SK-N-SH (cell line): ENCODE measurements around the gene GCSAML. TPM values are rescaled to one million over a fixed set of nuclear protein-coding genes. Genes with fewer than 3 reads are reported as not detected.

ENCODE experiments used
- CTCF ChIA-PET: fragments of 300-600, 350-600 bp; formaldehyde crosslinking; extraction: SDS; loops from one replicate; lab custom pipeline; 2021; lab: Yijun Ruan, JAX
- POLR2A ChIA-PET: fragments of 350-600 bp; sonication (Branson Sonifier 250); formaldehyde crosslinking; extraction: SDS; loops from one replicate; lab custom pipeline; 2020; ENCODE audit warnings: antibody characterized with exemption, inconsistent platforms; lab: Yijun Ruan, JAX
- DNase-seq: peaks from one replicate; pipeline ENCODE4 v3.0.0; 2012
- H2AFZ ChIP-seq: fragments of 200-600 bp; sonication (generic); 2 replicates; pipeline ENCODE4 v1.8.1; 2016; ENCODE audit warnings: antibody characterized with exemption, mild to moderate bottlenecking, low read depth
- H3F3A ChIP-seq: fragments of 200-600 bp; sonication (generic); replicated peaks from 2 replicates; pipeline ENCODE3; 2016; ENCODE audit warnings: antibody characterized with exemption, mild to moderate bottlenecking; ENCODE audit not compliant: insufficient read depth
- H3K27ac ChIP-seq, 2 experiments: fragments of 200-500 bp in 1 of 2; fragments of 200-600 bp in 1 of 2; sonication (Bioruptor generic) in 1 of 2; sonication (generic), shearing (Covaris generic) in 1 of 2; 2 replicates each; pipeline versions ENCODE4 v1.5.1 to v1.6.1; 2014 to 2016; ENCODE audit warnings: low read depth in 2 of 2, inconsistent platforms in 1 of 2, low read length in 1 of 2, mild to moderate bottlenecking in 1 of 2, mixed read lengths in 1 of 2
- H3K27me3 ChIP-seq: fragments of 200-600 bp; sonication (generic), shearing (Covaris generic); 2 replicates; pipeline ENCODE4 v1.6.1; 2016; ENCODE audit warnings: mixed run types; ENCODE audit not compliant: insufficient read depth
- H3K36me3 ChIP-seq, 2 experiments: fragments of 200-500 bp in 1 of 2; fragments of 200-600 bp in 1 of 2; sonication (Bioruptor generic) in 1 of 2; sonication (generic) in 1 of 2; replicated peaks in 1 of 2; 2 replicates each; pipeline versions ENCODE3 to v1.5.1; 2014 to 2016; ENCODE audit warnings: low read length in 1 of 2, mild to moderate bottlenecking in 1 of 2; ENCODE audit not compliant: insufficient read depth in 2 of 2, control insufficient read depth in 1 of 2
- H3K4me1 ChIP-seq, 2 experiments: fragments of 200-500 bp in 1 of 2; fragments of 200-600 bp in 1 of 2; sonication (Bioruptor generic) in 1 of 2; sonication (generic), shearing (Covaris generic) in 1 of 2; 2 replicates each; pipeline versions ENCODE4 v1.5.1 to v1.6.1; 2014 to 2016; ENCODE audit warnings: low read depth in 1 of 2, low read length in 1 of 2, mixed run types in 1 of 2; ENCODE audit not compliant: insufficient read depth in 2 of 2, control insufficient read depth in 1 of 2
- H3K4me2 ChIP-seq: fragments of 200-600 bp; sonication (generic), shearing (Covaris generic); 2 replicates; pipeline ENCODE4 v1.6.1; 2017; ENCODE audit warnings: mixed run types
- H3K4me3 ChIP-seq, 2 experiments: fragments of 200-500 bp in 1 of 2; fragments of 200-600 bp in 1 of 2; sonication (Bioruptor generic) in 1 of 2; sonication (generic), shearing (Covaris generic) in 1 of 2; 2 replicates each; pipeline versions ENCODE4 v1.5.1 to v1.8.1; 2014 to 2016; ENCODE audit warnings: low read depth in 2 of 2, inconsistent platforms in 1 of 2, low read length in 1 of 2, mild to moderate bottlenecking in 1 of 2, mixed read lengths in 1 of 2, moderate library complexity in 1 of 2
- H3K79me2 ChIP-seq: fragments of 200-600 bp; sonication (generic); 2 replicates; pipeline ENCODE4 v1.8.1; 2017; ENCODE audit warnings: mild to moderate bottlenecking; ENCODE audit not compliant: insufficient read depth
- H3K9ac ChIP-seq: fragments of 200-600 bp; sonication (generic); 2 replicates; pipeline ENCODE4 v1.6.1; 2017; ENCODE audit warnings: mixed run types
- H3K9me2 ChIP-seq: fragments of 200-600 bp; sonication (generic); 2 replicates; pipeline ENCODE4 v1.6.1; 2017; ENCODE audit warnings: mixed run types
- H3K9me3 ChIP-seq: fragments of 200-600 bp; sonication (generic); 2 replicates; pipeline ENCODE4 v1.6.1; 2017; ENCODE audit warnings: mixed run types, mild to moderate bottlenecking, moderate library complexity
- H4K20me1 ChIP-seq: fragments of 200-600 bp; sonication (generic); 2 replicates; pipeline ENCODE4 v1.6.1; 2017; ENCODE audit warnings: mild to moderate bottlenecking, mixed run types; ENCODE audit not compliant: insufficient read depth
- GATA2 ChIP-seq: sonication (generic); formaldehyde crosslinking; IDR thresholded peaks from 2 replicates; pipeline ENCODE4 v1.5.0; 2020; ENCODE audit warnings: mild to moderate bottlenecking, missing genetic modification reagents
- PBX3 ChIP-seq: IDR thresholded peaks from 2 replicates; pipeline ENCODE4; 2012
- REST ChIP-seq: IDR thresholded peaks from 2 replicates; pipeline ENCODE4 v1.6.1; 2012; ENCODE audit warnings: mild to moderate bottlenecking, low read depth, low read length, moderate library complexity
- WGBS: methylation state at CpG from one replicate; pipeline ENCODE4 v1.1.6; 2017; ENCODE audit warnings: low lambda C conversion rate; 5-methylcytosine and 5-hydroxymethylcytosine counted together
- polyA plus RNA-seq, 3 experiments: library from polyadenylated mRNA; depleted of rRNA; stranded (reverse); fragments of >200 nt; gene quantifications; 2 replicates each; pipeline ENCODE4 v1.2.3, GENCODE V29; 2012
- TF ChIP-seq, protein P1 (sequence below): IDR thresholded peaks from 2 replicates; pipeline ENCODE4 v1.4.0; 2012; ENCODE audit warnings: low read depth, borderline replicate concordance
- TF ChIP-seq, protein P2 (sequence below): IDR thresholded peaks from 2 replicates; pipeline ENCODE4 v1.4.0; 2012; ENCODE audit warnings: low read depth
- TF ChIP-seq, protein P3 (sequence below): fragments of 200-600 bp; sonication (generic); IDR thresholded peaks from 2 replicates; pipeline ENCODE4 v1.6.1; 2017; ENCODE audit warnings: antibody characterized with exemption, mild to moderate bottlenecking, moderate library complexity
- TF ChIP-seq, protein P4 (sequence below): fragments of 150-350 bp; IDR thresholded peaks from 2 replicates; pipeline ENCODE4 v1.6.1; 2017; ENCODE audit warnings: antibody characterized with exemption, low read length, low read depth, borderline replicate concordance

The GCSAML gene
- polyA plus RNA-seq, 1 of the 3 experiments (the other 2 are of a cell fraction): not detected

DNA sequence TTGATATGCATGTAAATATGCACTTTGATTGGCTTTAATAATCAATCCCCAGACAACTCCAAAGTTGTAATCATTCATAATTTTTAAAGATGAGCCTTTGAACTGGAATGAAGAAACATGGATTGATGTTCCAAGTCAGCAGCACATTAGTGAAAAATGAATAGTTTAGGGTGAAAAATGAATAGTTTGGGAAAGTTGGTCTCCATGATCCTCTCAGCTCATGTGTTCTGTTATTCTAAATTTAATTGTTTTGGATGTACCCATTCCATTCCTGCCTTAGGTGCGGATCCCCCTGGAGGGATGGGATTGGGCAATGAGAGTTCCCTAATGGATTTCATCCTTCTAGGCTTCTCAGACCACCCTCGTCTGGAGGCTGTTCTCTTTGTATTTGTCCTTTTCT is 56.4 kb downstream of the GCSAML start, which contains the start of gene OR2G3:
Gene OR2G3 (plus strand): TSS at position 301 of the 400 bp plus-strand sequence. CDS start 0 bp downstream, at position 301.
- Histone ChIP-seq H3K27ac (no peak within 1 kb of the TSS), H4K20me1 (no peaks in the 10 kb centered on the region), H3F3A (no peaks in the 10 kb centered on the region)
- no peak for TF ChIP-seq REST
- TF ChIP-seq, protein P1, sequence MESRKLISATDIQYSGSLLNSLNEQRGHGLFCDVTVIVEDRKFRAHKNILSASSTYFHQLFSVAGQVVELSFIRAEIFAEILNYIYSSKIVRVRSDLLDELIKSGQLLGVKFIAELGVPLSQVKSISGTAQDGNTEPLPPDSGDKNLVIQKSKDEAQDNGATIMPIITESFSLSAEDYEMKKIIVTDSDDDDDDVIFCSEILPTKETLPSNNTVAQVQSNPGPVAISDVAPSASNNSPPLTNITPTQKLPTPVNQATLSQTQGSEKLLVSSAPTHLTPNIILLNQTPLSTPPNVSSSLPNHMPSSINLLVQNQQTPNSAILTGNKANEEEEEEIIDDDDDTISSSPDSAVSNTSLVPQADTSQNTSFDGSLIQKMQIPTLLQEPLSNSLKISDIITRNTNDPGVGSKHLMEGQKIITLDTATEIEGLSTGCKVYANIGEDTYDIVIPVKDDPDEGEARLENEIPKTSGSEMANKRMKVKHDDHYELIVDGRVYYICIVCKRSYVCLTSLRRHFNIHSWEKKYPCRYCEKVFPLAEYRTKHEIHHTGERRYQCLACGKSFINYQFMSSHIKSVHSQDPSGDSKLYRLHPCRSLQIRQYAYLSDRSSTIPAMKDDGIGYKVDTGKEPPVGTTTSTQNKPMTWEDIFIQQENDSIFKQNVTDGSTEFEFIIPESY: no peak
- TF ChIP-seq, protein P2, sequence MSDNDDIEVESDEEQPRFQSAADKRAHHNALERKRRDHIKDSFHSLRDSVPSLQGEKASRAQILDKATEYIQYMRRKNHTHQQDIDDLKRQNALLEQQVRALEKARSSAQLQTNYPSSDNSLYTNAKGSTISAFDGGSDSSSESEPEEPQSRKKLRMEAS: no peak
- TF ChIP-seq GATA2 (CRISPR knock-in tag): no peak
- TF ChIP-seq, protein P3, sequence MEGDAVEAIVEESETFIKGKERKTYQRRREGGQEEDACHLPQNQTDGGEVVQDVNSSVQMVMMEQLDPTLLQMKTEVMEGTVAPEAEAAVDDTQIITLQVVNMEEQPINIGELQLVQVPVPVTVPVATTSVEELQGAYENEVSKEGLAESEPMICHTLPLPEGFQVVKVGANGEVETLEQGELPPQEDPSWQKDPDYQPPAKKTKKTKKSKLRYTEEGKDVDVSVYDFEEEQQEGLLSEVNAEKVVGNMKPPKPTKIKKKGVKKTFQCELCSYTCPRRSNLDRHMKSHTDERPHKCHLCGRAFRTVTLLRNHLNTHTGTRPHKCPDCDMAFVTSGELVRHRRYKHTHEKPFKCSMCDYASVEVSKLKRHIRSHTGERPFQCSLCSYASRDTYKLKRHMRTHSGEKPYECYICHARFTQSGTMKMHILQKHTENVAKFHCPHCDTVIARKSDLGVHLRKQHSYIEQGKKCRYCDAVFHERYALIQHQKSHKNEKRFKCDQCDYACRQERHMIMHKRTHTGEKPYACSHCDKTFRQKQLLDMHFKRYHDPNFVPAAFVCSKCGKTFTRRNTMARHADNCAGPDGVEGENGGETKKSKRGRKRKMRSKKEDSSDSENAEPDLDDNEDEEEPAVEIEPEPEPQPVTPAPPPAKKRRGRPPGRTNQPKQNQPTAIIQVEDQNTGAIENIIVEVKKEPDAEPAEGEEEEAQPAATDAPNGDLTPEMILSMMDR: no peak
- TF ChIP-seq PBX3: no peak
- TF ChIP-seq, protein P4, sequence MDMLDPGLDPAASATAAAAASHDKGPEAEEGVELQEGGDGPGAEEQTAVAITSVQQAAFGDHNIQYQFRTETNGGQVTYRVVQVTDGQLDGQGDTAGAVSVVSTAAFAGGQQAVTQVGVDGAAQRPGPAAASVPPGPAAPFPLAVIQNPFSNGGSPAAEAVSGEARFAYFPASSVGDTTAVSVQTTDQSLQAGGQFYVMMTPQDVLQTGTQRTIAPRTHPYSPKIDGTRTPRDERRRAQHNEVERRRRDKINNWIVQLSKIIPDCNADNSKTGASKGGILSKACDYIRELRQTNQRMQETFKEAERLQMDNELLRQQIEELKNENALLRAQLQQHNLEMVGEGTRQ: no peak
- TF ChIP-seq, all 33 proteins: peak for 0
- no peak within 1 kb of the TSS for H3K9ac ChIP-seq
- POLR2A ChIA-PET: no interaction called here
- H3K9me3 ChIP-seq: no peaks in the 10 kb centered on the region
- H3K4me1 ChIP-seq: no peaks in the 10 kb centered on the region
- no peaks in the 10 kb centered on the region for H3K36me3 ChIP-seq
- H3K9me2 ChIP-seq: no peaks in the 10 kb centered on the region
- no peak for DNase-seq
- no peaks in the 10 kb centered on the region for H3K27me3 ChIP-seq
- no peak within 1 kb of the TSS for H2AFZ ChIP-seq
- no peak within 1 kb of the TSS for H3K4me2 ChIP-seq
- CTCF ChIA-PET: no interaction called here
- WGBS: 0% methylated on average over 2 of the region's 2 CpGs
- H3K79me2 ChIP-seq: no peaks in the 10 kb centered on the region
- no peak within 1 kb of the TSS for H3K4me3 ChIP-seq
